Stimulated activated CD4-positive, alpha-beta T cell treated with anti-CD3 and anti-CD28 coated beads, Interleukin-2, amount 100 ng/mL, for 48 hours (primary cell): ENCODE results near the gene OR1K1.
A peak's percentile ranks its signal among the peaks of the same experiment; 100 is the strongest.
"Not testable (repeated sequence)": the region's sequence is repeated elsewhere in the genome, so short reads cannot be mapped to it uniquely, and the experiment has no call there.

Experiments used
- DNase-seq, 2 donors: peaks; one replicate each; pipeline ENCODE4 v3.0.0-alpha.2; 2020

OR1K1 gene, protein sequence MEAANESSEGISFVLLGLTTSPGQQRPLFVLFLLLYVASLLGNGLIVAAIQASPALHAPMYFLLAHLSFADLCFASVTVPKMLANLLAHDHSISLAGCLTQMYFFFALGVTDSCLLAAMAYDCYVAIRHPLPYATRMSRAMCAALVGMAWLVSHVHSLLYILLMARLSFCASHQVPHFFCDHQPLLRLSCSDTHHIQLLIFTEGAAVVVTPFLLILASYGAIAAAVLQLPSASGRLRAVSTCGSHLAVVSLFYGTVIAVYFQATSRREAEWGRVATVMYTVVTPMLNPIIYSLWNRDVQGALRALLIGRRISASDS

DNA sequence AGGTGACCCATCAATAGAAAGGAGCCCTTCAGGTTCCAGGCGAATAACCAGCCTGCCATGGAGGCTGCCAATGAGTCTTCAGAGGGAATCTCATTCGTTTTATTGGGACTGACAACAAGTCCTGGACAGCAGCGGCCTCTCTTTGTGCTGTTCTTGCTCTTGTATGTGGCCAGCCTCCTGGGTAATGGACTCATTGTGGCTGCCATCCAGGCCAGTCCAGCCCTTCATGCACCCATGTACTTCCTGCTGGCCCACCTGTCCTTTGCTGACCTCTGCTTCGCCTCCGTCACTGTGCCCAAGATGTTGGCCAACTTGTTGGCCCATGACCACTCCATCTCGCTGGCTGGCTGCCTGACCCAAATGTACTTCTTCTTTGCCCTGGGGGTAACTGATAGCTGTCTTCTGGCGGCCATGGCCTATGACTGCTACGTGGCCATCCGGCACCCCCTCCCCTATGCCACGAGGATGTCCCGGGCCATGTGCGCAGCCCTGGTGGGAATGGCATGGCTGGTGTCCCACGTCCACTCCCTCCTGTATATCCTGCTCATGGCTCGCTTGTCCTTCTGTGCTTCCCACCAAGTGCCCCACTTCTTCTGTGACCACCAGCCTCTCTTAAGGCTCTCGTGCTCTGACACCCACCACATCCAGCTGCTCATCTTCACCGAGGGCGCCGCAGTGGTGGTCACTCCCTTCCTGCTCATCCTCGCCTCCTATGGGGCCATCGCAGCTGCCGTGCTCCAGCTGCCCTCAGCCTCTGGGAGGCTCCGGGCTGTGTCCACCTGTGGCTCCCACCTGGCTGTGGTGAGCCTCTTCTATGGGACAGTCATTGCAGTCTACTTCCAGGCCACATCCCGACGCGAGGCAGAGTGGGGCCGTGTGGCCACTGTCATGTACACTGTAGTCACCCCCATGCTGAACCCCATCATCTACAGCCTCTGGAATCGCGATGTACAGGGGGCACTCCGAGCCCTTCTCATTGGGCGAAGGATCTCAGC is at the start of gene OR1K1:
Gene OR1K1, plus strand, starts transcription at position 58 of the 995 bp plus-strand sequence. Its CDS starts 0 bp downstream, at position 58.
- no peak for DNase-seq

DNA sequence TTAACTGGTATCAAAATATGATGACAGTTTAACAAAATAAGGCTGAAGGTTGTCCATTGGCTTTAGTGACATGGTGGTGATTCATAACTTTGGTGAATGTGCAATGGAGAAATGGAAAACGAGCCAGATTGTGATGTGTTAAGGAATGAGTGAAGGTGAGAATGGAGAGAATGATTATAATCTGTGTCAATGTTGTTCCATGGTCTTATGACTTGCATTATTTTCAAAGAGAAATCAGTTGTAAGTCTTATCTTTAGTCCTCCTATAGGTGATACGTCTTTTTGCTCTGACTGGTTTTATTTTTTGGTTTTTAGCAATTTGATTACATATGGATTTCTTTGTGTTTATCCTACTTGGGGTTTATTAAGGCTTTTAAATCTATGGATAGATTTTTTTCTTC is 45.1 kb upstream of the OR1K1 start:
- no peak for DNase-seq

DNA sequence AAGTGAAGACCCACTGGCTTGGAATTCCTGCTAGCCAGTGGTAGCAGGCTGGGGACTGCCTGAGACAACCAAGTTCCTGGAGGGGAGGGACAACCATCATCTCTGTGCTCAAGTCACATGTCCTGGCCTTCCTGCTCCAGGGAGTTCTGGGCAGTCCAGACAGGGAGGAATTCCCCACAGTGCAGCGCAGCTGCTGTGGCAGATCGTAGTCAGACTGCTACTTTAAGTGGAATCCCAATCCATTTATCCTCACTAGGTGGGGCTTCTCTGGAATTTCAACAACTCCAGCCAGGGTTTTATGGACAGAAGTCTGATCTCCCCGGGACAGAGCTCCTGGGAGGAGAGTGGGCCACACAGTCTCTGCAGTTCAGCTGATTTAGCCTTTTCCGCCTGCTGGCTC is 32.1 kb upstream of the OR1K1 start:
- DNase-seq, result no peak

DNA sequence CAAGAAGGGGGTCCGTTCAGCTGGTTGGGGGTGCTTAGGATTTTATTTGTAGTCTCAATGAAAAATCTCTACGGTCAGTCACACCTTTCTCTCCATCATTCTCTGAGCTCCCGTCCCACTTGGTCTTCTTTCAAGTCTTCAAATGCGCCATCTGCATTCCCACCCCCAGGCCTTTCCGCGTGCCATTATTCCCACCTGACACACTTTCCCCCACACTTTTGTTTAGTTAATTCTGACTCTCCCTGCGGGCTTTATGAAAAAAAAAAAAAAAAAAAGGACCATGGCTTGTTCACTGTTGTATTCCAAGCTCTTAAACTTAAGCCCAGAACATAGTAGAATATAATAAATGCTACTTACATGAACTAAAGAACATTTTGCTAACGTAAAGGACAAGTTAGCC is 22.9 kb upstream of the OR1K1 start:
- DNase-seq, result no peak

DNA sequence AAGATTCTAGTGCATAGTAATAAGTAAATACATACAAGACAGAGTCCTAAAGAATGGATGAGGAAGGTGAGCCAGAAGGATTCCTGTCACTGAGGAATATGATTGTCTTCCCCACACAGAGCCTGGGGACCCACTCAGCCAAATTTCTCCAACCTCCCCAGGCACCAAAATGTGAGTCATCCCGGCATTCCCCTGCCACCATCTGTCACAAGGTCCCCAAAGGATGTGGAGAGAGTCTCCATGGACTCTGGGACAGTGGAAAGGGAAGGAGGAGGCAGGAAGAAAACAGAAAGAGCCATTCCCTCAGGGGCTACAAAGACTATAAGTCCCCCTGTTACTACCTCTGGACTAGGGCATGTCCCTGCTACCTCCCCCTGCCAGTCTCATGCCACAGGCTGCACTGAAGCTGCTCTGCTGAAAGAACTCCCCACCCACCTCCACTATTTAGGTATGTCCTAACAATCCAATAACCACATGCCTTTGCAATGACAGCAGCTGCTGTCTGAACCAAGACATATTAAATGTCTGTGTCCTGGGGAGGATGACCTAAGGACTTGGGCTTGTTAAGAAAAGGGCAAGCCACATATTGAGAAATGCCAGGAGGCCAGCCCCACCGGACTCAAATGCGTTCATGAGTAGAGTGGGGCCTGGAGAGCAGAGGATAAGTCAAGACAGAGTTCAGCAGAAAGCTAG is 21.8 kb upstream of the OR1K1 start:
- no peak for DNase-seq

DNA sequence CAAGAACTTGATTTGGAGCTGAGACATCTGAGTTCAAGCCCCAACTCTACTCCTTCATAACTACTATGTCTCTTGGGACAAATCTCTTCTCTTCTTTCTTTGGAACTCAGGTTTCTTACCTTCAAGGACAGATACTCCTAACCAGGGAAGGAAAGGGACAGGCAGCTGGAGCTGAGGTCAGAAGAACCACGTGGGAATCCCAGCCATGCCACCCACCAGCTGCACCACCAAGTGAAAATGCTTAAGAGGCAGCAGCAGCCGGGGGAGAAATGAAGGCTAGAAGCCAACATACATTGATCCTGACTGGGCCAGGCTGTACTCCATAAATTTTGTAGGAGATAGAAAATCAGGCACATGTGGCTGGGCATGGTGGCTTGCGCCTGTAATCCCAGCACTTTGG is 20.7 kb upstream of the OR1K1 start:
- no peak for DNase-seq

DNA sequence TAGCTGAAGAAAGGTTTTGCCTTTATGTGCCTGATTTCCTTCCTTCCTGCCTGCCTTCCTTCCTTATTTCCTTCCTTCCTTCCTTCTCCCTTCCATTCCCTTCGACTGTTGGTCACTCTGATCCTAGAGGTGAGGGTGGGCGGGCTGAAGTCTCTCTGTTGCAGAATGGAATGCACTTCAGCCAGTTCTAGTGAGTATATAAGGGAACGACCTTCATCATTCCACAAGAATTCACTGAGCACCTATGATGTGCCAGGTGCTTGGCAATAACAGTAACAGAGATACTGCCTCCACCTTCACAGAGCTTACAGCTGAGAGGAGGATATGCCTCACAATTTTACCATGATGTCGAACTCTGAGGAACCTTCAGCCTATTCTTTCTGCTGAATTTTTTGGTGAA is 19.9 kb upstream of the OR1K1 start:
- no peak for DNase-seq

DNA sequence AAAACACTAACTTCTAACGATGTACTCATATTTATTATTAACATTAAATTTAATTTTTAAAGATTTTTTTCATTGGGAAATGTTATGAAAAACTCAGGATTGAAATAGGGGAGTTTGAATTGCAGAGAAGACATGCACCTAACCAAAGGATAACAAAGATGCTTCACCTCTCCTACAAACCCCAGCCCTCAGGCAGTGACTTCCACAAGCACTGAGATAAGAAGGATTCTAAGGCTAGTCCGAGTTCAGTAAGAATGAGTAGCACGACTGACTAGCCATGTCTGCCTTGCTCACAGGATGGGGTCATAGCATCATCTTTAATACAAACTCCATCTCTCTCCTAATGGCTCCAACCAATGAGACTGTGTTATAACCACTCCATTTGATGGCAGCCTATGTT is 18.3 kb upstream of the OR1K1 start:
- no peak for DNase-seq

DNA sequence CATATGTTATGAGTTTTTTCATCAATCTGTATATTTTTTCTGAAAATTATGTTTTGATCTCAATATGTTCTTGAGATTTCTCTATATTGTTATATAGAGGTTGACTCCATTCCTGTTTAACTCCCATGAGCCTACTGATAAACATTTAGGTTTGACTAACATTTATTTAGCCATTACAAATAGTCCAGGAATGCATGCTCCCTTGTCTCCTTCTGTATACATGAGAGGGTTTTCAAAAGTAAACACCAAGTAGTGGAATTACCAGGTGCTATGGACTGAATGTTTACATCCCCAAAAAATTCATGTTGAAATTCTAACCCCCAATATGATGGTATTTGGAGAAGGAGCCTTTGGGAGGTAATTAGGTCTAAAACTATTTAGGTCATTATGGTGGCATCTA is 14.7 kb upstream of the OR1K1 start:
- no peak for DNase-seq

DNA sequence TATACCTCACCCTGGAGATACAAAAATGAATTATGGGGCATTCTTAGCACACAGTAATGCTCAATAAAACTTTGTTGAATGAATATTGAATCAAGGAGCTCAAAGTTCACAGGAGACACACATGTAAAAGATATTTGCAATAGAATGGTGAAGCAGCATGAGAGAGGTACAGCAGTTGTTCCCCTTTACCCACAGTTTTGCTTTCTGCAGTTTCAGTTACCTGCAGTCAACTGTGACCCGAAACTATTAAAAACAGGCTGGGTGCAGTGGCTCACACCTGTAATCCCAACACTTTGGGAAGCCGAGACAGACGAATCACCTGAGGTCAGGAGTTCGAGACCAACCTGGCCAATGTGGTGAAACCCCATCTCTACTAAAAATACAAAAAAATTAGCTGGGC is 13.6 kb upstream of the OR1K1 start:
- DNase-seq, result no peak

DNA sequence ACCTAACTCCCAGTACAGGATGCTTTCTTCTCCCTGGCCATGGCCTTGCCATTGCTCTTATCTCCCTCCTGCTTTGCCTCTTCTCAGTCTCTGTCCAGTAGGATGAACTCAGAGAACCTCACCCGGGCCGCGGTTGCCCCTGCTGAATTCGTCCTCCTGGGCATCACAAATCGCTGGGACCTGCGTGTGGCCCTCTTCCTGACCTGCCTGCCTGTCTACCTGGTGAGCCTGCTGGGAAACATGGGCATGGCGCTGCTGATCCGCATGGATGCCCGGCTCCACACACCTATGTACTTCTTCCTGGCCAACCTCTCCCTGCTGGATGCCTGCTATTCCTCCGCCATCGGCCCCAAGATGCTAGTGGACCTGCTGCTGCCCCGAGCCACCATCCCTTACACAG is 11.1 kb upstream of the OR1K1 start, which contains the start of gene OR5C1:
Gene OR5C1, plus strand, starts transcription at position 103 of the 400 bp plus-strand sequence. Its CDS starts 0 bp downstream, at position 103.
- DNase-seq, result no peak

DNA sequence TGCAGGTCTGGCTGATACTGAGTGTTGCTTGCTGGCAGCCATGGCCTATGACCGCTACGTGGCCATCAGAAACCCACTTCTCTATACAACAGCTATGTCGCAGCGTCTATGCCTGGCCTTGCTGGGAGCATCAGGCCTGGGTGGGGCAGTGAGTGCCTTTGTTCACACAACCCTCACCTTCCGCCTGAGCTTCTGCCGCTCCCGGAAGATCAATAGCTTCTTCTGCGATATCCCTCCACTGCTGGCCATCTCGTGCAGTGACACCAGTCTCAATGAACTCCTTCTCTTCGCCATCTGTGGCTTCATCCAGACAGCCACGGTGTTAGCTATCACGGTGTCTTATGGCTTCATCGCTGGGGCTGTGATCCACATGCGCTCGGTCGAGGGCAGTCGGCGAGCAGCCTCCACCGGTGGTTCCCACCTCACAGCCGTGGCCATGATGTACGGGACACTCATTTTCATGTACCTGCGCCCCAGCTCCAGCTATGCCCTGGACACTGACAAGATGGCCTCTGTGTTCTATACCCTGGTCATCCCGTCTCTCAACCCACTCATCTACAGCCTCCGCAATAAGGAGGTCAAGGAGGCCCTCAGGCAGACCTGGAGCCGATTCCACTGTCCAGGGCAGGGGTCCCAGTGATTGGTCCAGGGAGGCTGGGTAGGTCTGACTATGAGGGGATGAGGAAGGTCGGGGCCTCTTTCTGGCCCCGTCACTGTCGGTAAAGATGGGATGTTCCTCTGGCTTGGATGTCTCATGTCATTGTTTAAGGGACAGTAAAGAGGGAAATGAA is 10.5 kb upstream of the OR1K1 start:
- no peak for DNase-seq

DNA sequence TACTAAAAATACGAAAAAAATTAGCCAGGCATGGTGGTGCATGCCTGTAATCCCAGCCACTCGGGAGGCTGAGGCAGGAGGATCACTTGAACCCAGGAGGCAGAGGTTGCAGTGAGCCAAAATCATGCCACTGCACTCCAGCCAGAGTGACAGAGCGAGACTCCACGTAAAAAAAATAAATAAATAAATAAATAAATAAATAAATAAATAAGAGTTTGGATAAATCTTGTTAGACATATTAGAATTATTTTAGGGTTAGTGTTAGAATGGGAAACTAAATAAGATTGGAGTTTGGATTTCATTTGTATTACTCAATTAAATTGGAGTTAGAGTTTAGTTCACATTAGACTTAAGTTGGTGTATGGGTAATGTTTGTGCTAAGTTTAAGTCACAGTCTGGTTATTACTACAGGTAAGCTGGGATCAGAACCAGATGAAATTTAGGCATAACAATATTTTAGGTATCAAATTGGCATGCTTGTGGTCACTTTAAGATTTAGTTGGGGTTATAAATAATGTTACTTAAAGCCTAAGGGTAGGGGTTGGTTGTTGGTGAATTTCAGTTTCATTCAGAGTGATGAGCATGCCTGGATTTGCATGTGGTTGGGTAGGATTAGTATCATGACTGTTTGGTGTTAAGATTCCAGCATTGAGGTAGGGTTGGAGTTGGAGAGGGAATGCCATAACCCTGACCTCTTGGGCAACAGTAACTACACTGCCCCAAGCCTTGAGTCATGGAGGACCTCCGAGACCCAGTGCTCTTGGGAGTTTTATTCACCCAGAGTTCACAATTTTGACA is 7.9 kb upstream of the OR1K1 start:
- no peak for DNase-seq

DNA sequence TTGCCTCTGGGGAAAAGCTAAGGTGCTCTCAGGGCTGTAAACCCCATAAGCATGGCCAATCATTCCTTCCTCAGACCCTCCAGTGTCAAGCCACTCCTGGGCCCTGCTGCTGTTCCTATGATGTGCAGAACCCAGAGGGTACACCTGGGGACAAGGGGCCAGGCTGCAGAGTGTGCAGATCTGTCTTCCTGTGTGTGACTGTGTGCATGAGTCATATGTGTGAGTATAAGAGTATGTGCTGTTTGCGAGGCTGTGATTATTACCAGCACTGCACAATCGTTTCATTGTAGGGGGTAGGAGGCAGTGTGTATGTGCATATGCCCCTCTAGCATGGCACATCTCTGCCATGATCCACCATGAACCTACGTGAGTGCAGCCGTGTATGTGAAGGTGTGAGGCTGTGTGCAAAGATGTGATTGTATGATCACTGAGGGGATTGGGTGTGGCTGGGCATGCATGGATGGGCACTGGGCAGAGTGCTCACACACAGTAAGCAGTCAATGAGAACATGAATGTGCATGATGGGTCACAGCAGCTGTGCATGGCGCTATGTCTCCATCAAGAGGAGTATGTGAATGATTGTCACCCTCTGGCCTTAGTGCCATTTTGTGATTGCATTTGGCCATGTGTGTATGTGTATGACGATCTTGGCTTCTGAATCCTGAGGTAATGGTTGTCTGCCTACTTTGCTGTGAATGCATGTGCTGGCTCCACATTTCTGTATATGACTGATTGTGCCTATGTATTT is 2.4 kb upstream of the OR1K1 start:
- DNase-seq, result no peak

DNA sequence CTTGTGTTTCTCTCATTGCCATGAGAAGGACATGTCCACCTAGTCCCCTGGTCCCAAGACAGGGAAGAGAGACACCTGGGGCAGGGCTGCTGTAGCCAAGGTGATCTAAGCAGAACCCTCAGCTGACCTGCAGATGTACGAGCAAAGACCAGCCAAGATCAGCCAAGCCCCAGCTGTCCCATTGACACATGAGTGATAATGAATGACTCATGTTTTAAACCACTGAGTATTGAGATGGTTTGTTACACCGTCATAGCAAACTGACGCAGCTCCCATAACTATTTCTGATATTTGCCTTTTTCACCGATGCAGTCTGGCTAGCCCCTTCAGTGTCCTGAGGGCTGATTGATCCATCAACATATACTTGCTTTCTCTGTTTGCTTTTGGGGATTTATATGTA is 6.7 kb downstream of the OR1K1 start:
- DNase-seq, result no peak

DNA sequence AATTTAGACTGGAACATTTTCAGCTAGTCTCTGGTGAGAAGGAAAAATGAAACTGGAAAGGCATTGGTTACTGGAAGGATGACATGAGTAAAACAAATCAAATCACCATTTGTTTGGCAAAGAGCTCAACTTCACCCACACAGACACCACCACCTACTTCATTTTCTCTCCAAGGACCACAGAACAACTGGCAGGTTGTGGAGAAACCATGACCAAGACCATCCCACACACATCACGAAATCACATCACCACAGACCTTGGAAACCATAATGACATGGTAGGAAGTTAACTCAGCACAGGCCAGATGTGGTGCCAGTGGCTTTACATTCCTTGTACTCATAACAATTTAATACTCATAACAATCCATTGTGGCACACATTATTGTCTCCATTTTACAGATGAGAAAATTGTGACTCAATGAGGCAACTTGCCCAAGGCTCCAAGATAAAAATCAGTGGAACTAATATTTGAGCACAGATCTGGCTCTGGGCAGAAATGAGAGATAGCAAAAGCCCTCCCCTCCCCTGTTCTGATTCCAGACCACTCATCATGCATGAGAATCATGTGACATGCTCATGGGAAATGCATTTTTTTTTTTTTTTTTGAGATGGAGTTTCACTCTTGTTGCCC is 7.5 kb downstream of the OR1K1 start:
- peak; percentile 37 to 53 for DNase-seq

DNA sequence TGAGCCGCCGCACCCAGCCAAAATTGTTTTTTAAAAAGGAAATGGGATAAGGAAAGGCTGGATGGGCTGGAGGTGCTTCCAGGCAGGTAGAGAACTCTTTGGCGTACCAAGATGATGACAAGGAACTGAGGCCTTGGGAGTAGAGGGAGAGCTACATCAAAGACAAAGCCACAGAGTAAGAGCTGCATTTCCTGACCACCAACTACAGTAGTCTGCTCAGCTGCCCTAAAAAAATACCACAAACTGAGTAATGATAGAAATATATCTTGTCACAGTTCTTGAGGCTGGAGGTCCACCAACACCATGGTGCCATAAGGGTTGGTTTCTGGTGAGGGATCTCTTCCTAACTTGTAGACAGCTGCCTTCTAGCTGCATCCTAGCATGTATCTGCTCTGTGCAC is 8.2 kb downstream of the OR1K1 start:
- DNase-seq, result no peak

DNA sequence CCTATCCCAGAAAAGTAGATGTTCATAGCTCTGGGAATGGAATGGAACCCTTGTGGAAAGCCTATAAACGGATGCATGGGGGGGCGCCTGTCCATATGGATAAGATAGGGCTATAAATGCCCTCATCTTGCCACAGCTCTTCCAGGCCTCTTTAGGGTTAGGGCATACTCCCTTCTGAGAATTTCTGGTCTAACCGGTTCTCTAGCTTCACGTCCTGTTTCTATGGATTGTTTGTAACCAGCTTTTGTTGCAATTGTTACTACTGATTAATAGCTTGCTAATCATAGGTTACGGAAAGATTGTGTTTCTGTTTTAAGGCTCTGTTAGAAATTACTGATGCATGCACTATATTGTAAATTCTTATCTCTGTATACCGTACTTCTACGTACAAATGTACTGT is 9.3 kb downstream of the OR1K1 start:
- not testable (repeated sequence) for DNase-seq

DNA sequence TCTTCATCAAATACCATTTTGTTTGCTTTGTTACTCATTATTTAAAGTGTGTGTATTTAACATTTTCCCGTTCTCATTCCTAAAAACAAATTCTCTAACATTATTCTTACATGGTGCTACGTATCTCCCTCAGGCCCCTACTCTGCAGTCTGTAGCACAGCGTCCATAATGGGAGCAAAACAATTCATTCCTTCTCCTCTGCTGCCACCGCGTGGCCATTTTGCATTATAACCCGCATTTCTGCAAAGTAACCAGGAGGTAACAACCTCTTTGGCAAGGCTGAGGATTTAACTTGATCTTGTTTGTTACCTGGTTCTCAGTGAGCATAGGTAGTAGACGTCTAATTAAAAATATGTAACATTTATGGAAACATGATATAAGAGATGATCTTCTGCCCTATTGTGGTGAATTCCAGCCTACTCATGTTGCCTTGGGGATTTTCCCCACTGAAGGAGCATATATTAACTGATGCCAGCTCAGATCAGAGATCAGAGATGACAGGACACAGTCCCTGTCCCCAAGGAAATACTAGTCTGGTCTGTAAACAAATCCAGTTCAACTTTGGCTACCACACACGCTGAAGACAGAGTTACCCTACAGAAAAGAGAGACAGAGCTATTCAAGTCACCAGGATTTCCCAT is 10.5 kb downstream of the OR1K1 start:
- peak; percentile 70 for DNase-seq

DNA sequence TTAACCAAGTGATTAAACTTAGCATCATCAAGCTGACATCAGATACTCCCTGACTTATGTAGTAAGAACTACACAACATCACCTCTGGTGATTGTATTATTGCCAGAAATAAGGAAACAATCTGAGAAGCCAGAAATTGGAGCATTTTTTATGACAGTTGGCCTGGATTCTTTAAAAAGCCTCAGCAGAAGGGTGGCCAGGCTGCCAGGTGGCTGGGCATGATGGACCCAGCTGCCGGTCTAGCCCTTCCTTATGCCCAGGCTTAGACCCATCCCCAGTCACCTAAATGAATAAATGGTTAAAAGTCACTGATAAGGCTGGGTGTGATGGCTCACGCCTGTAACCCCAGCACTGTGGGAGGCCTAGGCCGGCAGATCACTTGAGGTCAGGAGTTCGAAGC is 12.8 kb downstream of the OR1K1 start:
- no peak for DNase-seq
